H1 (cell line): ENCODE data around the gene CAPN8. TPM values are rescaled to one million over a fixed set of nuclear protein-coding genes. Genes with fewer than 3 reads are reported as not detected.

Source experiments
- CTCF ChIA-PET: fragments of 300-600 bp; sonication (Branson Sonifier 250); formaldehyde crosslinking; loops from one replicate; lab custom pipeline; 2021; ENCODE audit not compliant: partially characterized antibody; lab: Charles Lee
- POLR2A ChIA-PET: fragments of 300-600 bp; sonication (Branson Sonifier 250); formaldehyde crosslinking; loops from one replicate; lab custom pipeline; 2021; ENCODE audit warnings: inconsistent platforms; ENCODE audit not compliant: partially characterized antibody; lab: Charles Lee
- DNase-seq, 2 experiments: peaks; one replicate each; pipeline versions ENCODE4 v3.0.0 to v3.0.0-alpha.2; 2010 to 2022; ENCODE audit warnings: low spot score in 2 of 2, low read depth in 1 of 2, mixed read lengths in 1 of 2
- FAIRE-seq: peaks from 2 replicates; lab custom pipeline; 2011; peaks lifted over from hg19 to GRCh38; lab: Jason Lieb, UNC
- H2AFZ ChIP-seq: 2 replicates; pipeline ENCODE4 v1.8.1; 2012; ENCODE audit warnings: low read length, inconsistent platforms
- H2AK5ac ChIP-seq: 2 replicates; pipeline ENCODE4 v1.6.1; 2013; ENCODE audit warnings: low read depth, low read length
- H2BK120ac ChIP-seq: replicated peaks from 2 replicates; pipeline ENCODE3; 2013; ENCODE audit warnings: low read depth, low read length, inconsistent platforms
- H2BK12ac ChIP-seq: 2 replicates; pipeline ENCODE4 v1.6.1; 2013; ENCODE audit warnings: low read depth, low read length
- H2BK15ac ChIP-seq: 2 replicates; pipeline ENCODE4 v1.6.1; 2013; ENCODE audit warnings: low read length
- H2BK20ac ChIP-seq: 2 replicates; pipeline ENCODE4 v1.6.1; 2013; ENCODE audit warnings: low read length
- H2BK5ac ChIP-seq: 2 replicates; pipeline ENCODE4 v1.6.1; 2013; ENCODE audit warnings: low read depth, low read length
- H3K14ac ChIP-seq: 2 replicates; pipeline ENCODE4 v1.6.1; 2013; ENCODE audit warnings: inconsistent platforms; ENCODE audit not compliant: insufficient read length
- H3K18ac ChIP-seq: 2 replicates; pipeline ENCODE4 v1.6.1; 2013; ENCODE audit warnings: low read length; ENCODE audit errors: extremely low read depth
- H3K23ac ChIP-seq: 2 replicates; pipeline ENCODE4 v1.6.1; 2013; ENCODE audit warnings: inconsistent platforms; ENCODE audit not compliant: insufficient read length
- H3K23me2 ChIP-seq: 2 replicates; pipeline ENCODE4 v1.6.1; 2013; ENCODE audit warnings: low read depth, low read length
- H3K27ac ChIP-seq: 2 replicates; pipeline ENCODE4 v1.6.1; 2011; ENCODE audit warnings: low read depth, low read length, inconsistent platforms
- H3K27me3 ChIP-seq, 4 experiments: replicated peaks in 1 of 4; 1 replicate in 1 of 4; 2 replicates in 3 of 4; pipeline versions ENCODE4 v1.6.1 to v1.8.1; 2011 to 2013; ENCODE audit warnings: low read length in 3 of 4, mild to moderate bottlenecking in 3 of 4, inconsistent platforms in 2 of 4, mixed read lengths in 2 of 4, moderate library complexity in 1 of 4; ENCODE audit not compliant: control insufficient read depth in 3 of 4, insufficient read depth in 3 of 4; ENCODE audit errors: extremely low read depth in 1 of 4
- H3K36me3 ChIP-seq, 4 experiments: 2 replicates each; pipeline versions ENCODE4 v1.6.1 to v1.8.1; 2011 to 2013; ENCODE audit warnings: mild to moderate bottlenecking in 4 of 4, low read length in 3 of 4, moderate library complexity in 2 of 4, control low read depth in 1 of 4, inconsistent platforms in 1 of 4; ENCODE audit not compliant: insufficient read depth in 4 of 4, control insufficient read depth in 2 of 4
- H3K4ac ChIP-seq: replicated peaks from 2 replicates; pipeline ENCODE3; 2013; ENCODE audit warnings: low read length, low read depth, mixed read lengths, inconsistent platforms; ENCODE audit not compliant: insufficient read length
- H3K4me1 ChIP-seq, 4 experiments: replicated peaks in 1 of 4; 1 replicate in 1 of 4; 2 replicates in 3 of 4; pipeline versions ENCODE4 v1.6.1 to v1.8.1; 2011 to 2013; ENCODE audit warnings: low read length in 3 of 4, inconsistent platforms in 2 of 4, mixed read lengths in 1 of 4; ENCODE audit not compliant: insufficient read depth in 4 of 4, control insufficient read depth in 3 of 4
- H3K4me2 ChIP-seq, 2 experiments: 2 replicates each; pipeline versions ENCODE4 v1.6.1 to v1.8.1; 2011 to 2013; ENCODE audit warnings: low read depth in 2 of 2, low read length in 2 of 2, control low read depth in 1 of 2, inconsistent platforms in 1 of 2, mild to moderate bottlenecking in 1 of 2; ENCODE audit not compliant: insufficient read depth in 1 of 2
- H3K4me3 ChIP-seq, 4 experiments: fragments of 200-600, 300-600 bp in 1 of 4; sonication (generic), shearing (Covaris generic), sonication (Bioruptor Twin) in 1 of 4; 2 replicates each; pipeline versions ENCODE4 v1.5.1 to v1.8.1; 2011 to 2016; ENCODE audit warnings: low read length in 4 of 4, low read depth in 3 of 4, control low read depth in 2 of 4, inconsistent platforms in 2 of 4, mild to moderate bottlenecking in 2 of 4, mixed read lengths in 1 of 4, moderate library complexity in 1 of 4; ENCODE audit not compliant: insufficient read depth in 2 of 4; ENCODE audit errors: extremely low read depth in 1 of 4
- H3K56ac ChIP-seq: replicated peaks from 2 replicates; pipeline ENCODE3; 2013; ENCODE audit warnings: low read depth, mild to moderate bottlenecking, mixed read lengths, low read length, inconsistent platforms; ENCODE audit not compliant: insufficient read length
- H3K79me1 ChIP-seq: 2 replicates; pipeline ENCODE4 v1.6.1; 2013; ENCODE audit warnings: low read depth, low read length, control low read depth
- H3K79me2 ChIP-seq, 2 experiments: 2 replicates each; pipeline versions ENCODE4 v1.6.1 to v1.8.1; 2012 to 2013; ENCODE audit warnings: low read length in 2 of 2, mild to moderate bottlenecking in 2 of 2, inconsistent platforms in 1 of 2; ENCODE audit not compliant: insufficient read depth in 2 of 2, control insufficient read depth in 1 of 2
- H3K9ac ChIP-seq, 4 experiments: replicated peaks in 1 of 4; 1 replicate in 1 of 4; 2 replicates in 3 of 4; pipeline versions ENCODE4 v1.6.1 to v1.8.1; 2011 to 2013; ENCODE audit warnings: low read depth in 3 of 4, low read length in 3 of 4, control low read depth in 2 of 4, mild to moderate bottlenecking in 2 of 4, moderate library complexity in 2 of 4, inconsistent platforms in 1 of 4; ENCODE audit errors: extremely low read depth in 1 of 4
- H3K9me3 ChIP-seq, 2 experiments: 2 replicates each; pipeline versions ENCODE4 v1.6.1 to v1.8.1; 2012 to 2013; ENCODE audit warnings: mild to moderate bottlenecking in 2 of 2, moderate library complexity in 2 of 2, control low read depth in 1 of 2, inconsistent platforms in 1 of 2, low read depth in 1 of 2, low read length in 1 of 2, mixed read lengths in 1 of 2; ENCODE audit not compliant: insufficient read depth in 2 of 2
- H4K20me1 ChIP-seq, 2 experiments: replicated peaks in 1 of 2; 2 replicates each; pipeline versions ENCODE3 to v1.8.1; 2011 to 2013; ENCODE audit warnings: inconsistent platforms in 2 of 2, low read length in 2 of 2, mild to moderate bottlenecking in 1 of 2; ENCODE audit not compliant: insufficient read depth in 2 of 2, control insufficient read depth in 1 of 2
- H4K5ac ChIP-seq: 2 replicates; pipeline ENCODE4 v1.6.1; 2013; ENCODE audit warnings: low read length, low read depth, mixed read lengths, inconsistent platforms; ENCODE audit not compliant: insufficient read length
- H4K8ac ChIP-seq: 2 replicates; pipeline ENCODE4 v1.8.0; 2013; ENCODE audit warnings: mild to moderate bottlenecking, moderate library complexity, low read length, inconsistent platforms; ENCODE audit not compliant: insufficient read depth; ENCODE audit errors: extremely low read depth
- H4K91ac ChIP-seq: replicated peaks from 2 replicates; pipeline ENCODE3; 2013; ENCODE audit warnings: low read length, mixed read lengths, inconsistent platforms; ENCODE audit not compliant: insufficient read length
- BRCA1 ChIP-seq: IDR thresholded peaks from 2 replicates; pipeline ENCODE4 v1.6.1; 2012; ENCODE audit warnings: low read depth, low read length, improper control_type of control experiment
- E2F6 ChIP-seq: IDR thresholded peaks from 2 replicates; pipeline ENCODE4 v1.6.1; 2012; ENCODE audit warnings: inconsistent platforms
- KDM5A ChIP-seq: fragments of 200-600 bp; IDR thresholded peaks from 2 replicates; pipeline ENCODE4 v1.7.1; 2012; ENCODE audit warnings: mild to moderate bottlenecking, low read length, inconsistent platforms, mixed read lengths
- POLR2A ChIP-seq, 2 experiments: IDR thresholded peaks; 1 replicate in 1 of 2; 2 replicates in 1 of 2; pipeline ENCODE4 v1.6.1; 2011; ENCODE audit warnings: low read depth in 2 of 2, low read length in 2 of 2, mild to moderate bottlenecking in 2 of 2; ENCODE audit errors: control extremely low read depth in 1 of 2
- RNF2 ChIP-seq: fragments of 200-900, 300-1000 bp; sonication (generic); IDR thresholded peaks from 2 replicates; pipeline ENCODE4 v1.7.1; 2016; ENCODE audit warnings: borderline replicate concordance, low read depth, mild to moderate bottlenecking, antibody characterized with exemption, low read length; ENCODE audit not compliant: poor library complexity, severe bottlenecking; ENCODE audit errors: missing control alignments
- SIX5 ChIP-seq: IDR thresholded peaks from 2 replicates; pipeline ENCODE4 v1.6.1; 2011; ENCODE audit warnings: mild to moderate bottlenecking, low read depth, low read length
- WGBS, 2 experiments: shearing (Covaris generic) in 1 of 2; methylation state at CpG; one replicate each; pipeline versions ENCODE4 v1.1.6 to v1.1.7; 2013 to 2015; ENCODE audit warnings: low lambda C conversion rate in 2 of 2, mixed read lengths in 2 of 2, inconsistent platforms in 1 of 2, low coverage in 1 of 2, missing lambda C conversion rate in 1 of 2; ENCODE audit not compliant: insufficient replicate concordance in 2 of 2, insufficient coverage in 1 of 2, insufficient read length in 1 of 2; ENCODE audit errors: extremely low coverage in 1 of 2, missing lambda C conversion rate in 1 of 2; 5-methylcytosine and 5-hydroxymethylcytosine counted together
- polyA plus RNA-seq, 7 experiments: library from polyadenylated mRNA; depleted of rRNA in 3 of 7; stranded (reverse) in 5 of 7; unstranded in 2 of 7; fragments of >200 nt in 5 of 7; fragments of 200-250 nt in 2 of 7; gene quantifications; 1 replicate in 5 of 7; 2 replicates in 1 of 7; 4 replicates in 1 of 7; pipeline versions ENCODE4 v1.2.1 to v1.2.3, GENCODE V29; 2011 to 2013; ENCODE audit warnings: missing spikeins in 2 of 7, mixed read lengths in 2 of 7
- total RNA-seq: library from RNA; stranded (reverse); fragmentation: NEBNext Ultra II Directional; extraction: Animal tissue kit (Norgen Biotek cat#: 25700); gene quantifications from 2 replicates; pipeline ENCODE4 v1.2.1, GENCODE V29; 2021

Gene CAPN8
- total and polyA plus RNA-seq, 2 of the 8 experiments (the other 6 are each of a cell fraction or from before 2014, with no cell fraction given), result 0.20 to 0.26 TPM

GRCh38 chr1:223525546-223525945, 140.0 kb downstream of the CAPN8 start:
- no peaks in the 10 kb centered on the region for H3K79me1 ChIP-seq
- H3K4me1 ChIP-seq, result no peaks in the 10 kb centered on the region
- no peaks in the 10 kb centered on the region for H3K79me2 ChIP-seq
- H4K91ac ChIP-seq, result no peak overlapping the region
- H3K27me3 ChIP-seq, result no peaks in the 10 kb centered on the region
- POLR2A ChIA-PET, result no interaction called here
- H3K27ac ChIP-seq, result no peak overlapping the region
- DNase-seq, result no peak
- no peaks in the 10 kb centered on the region for H4K20me1 ChIP-seq
- no peaks in the 10 kb centered on the region for H3K23me2 ChIP-seq
- H3K56ac ChIP-seq, result no peak overlapping the region
- no peak overlapping the region for H3K14ac ChIP-seq
- no peaks in the 10 kb centered on the region for H3K36me3 ChIP-seq
- no peak overlapping the region for H4K5ac ChIP-seq
- peaks cover 0 to 5% of the 10 kb centered on the region in 2 experiments; a peak in 1 of 4 replicates for H3K9me3 ChIP-seq
- H2AK5ac ChIP-seq, result no peak overlapping the region
- H2BK5ac ChIP-seq, result no peak overlapping the region
- no peak overlapping the region for H3K4me2 ChIP-seq
- H4K8ac ChIP-seq, result no peak overlapping the region
- no peak overlapping the region for H2BK12ac ChIP-seq
- WGBS, 2 experiments, result 100% methylated on average over 3 of the region's 3 CpGs; no CpG with 5 or more reads in 1 of the 2 experiments
- no peak overlapping the region for H2BK15ac ChIP-seq
- TF ChIP-seq BRCA1 (no peak), SIX5 (no peak), RNF2 (no peak), KDM5A (no peak), POLR2A (IDR thresholded peaks at IDR 0.05; ENCODE audit: control extremely low read depth in 1 of 2, low read depth in 2 of 2, low read length in 2 of 2) (no peak), E2F6 (no peak)
- no peak overlapping the region for H3K9ac ChIP-seq
- no peak overlapping the region for H3K4ac ChIP-seq
- no peak for FAIRE-seq
- no peak overlapping the region for H3K18ac ChIP-seq
- no peak overlapping the region for H2AFZ ChIP-seq
- no peak overlapping the region for H2BK120ac ChIP-seq
- H3K4me3 ChIP-seq, result no peak overlapping the region
- CTCF ChIA-PET, result interaction anchor here (0.9 to 1.3 kb wide), 3 partner anchors 27 to 50 kb away, joined by 3 to 4 read pairs (median 4); no protein-coding TSS in a partner anchor
- H2BK20ac ChIP-seq, result no peak overlapping the region
- no peak overlapping the region for H3K23ac ChIP-seq
